Measurements from ENCODE around the gene WDR48. TPM values are rescaled to one million over a fixed set of nuclear protein-coding genes. Genes with fewer than 3 reads are reported as not detected.

Gene WDR48
- total RNA-seq, 4 donors from 2014 or later = 26.1 to 37.0 (median 34.2) TPM

DNA sequence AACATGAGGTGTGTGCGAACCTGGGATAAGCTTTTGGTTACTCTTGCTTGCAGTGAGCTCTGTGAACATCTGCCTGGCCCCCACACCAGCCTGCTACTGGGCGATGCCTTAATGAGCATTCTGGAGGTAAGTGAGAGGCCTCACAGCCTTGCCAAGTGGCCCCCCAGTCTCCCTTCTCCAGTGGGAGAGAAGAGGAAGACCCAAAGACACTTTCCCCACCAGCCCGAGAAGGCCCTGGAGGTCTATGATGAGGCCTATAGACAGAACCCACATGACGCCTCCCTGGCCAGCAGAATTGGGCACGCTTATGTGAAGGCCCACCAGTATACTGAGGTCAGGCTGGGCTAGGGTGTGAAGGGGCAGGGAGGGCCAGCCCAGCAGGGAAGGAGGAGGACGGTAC lies 78.2 kb downstream of the WDR48 start:
- no peak for TF ChIP-seq CTCF (IDR thresholded peaks at IDR 0.05; ENCODE audit: low read depth)

GRCh38 chr3:39130693-39131265 lies 79.0 kb downstream of the WDR48 start:
- TF ChIP-seq CTCF (IDR thresholded peaks at IDR 0.05; ENCODE audit: low read depth) = no peak

- TF ChIP-seq CTCF (IDR thresholded peaks at IDR 0.05; ENCODE audit: low read depth) = no peak
Observed at GRCh38 chr3:39132096-39133092, 80.6 kb downstream of the WDR48 start.

DNA sequence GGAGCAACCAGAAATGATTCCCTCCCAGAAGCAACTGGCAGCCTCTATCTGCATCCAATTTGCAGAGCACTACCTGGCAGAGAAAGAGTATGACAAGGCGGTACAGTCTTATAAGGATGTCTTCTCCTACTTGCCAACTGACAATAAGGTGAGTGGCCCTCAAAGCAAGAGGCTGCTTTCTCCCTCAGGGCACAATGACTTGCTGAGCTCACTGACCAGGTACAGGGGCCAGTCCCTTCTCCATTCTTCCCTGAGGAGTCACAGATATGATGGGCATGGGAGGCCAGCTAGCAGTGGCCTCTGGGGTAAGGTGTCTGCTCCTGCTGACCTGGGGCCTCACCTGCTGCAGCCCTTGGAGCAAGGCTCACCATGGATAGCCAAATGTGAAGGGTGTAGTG lies 81.3 kb downstream of the WDR48 start:
- TF ChIP-seq CTCF (IDR thresholded peaks at IDR 0.05; ENCODE audit: low read depth) = no peak

- TF ChIP-seq CTCF (IDR thresholded peaks at IDR 0.05; ENCODE audit: low read depth) = no peak
Observed at GRCh38 chr3:39133822-39134221, 82.0 kb downstream of the WDR48 start.

GRCh38 chr3:39134305-39134704 lies 82.5 kb downstream of the WDR48 start:
- TF ChIP-seq CTCF (IDR thresholded peaks at IDR 0.05; ENCODE audit: low read depth) = no peak

GRCh38 chr3:39135170-39135805 lies 83.5 kb downstream of the WDR48 start:
- no peak for TF ChIP-seq CTCF (IDR thresholded peaks at IDR 0.05; ENCODE audit: low read depth)

Measured in subcutaneous adipose tissue (tissue), 4 donors.